Neural progenitor cell (in vitro differentiated cells): ENCODE results near the gene BTBD16.

ENCODE experiments used
- EZH2 ChIP-seq: fragments of 200-600 bp; sonication (generic); IDR thresholded peaks from 2 replicates; pipeline ENCODE4 v1.6.1; 2017; ENCODE audit warnings: antibody characterized with exemption, mild to moderate bottlenecking, moderate library complexity
- TF ChIP-seq, protein P1 (sequence below): fragments of 200-600 bp; sonication (generic); IDR thresholded peaks from 2 replicates; pipeline ENCODE4 v1.5.1; 2017; ENCODE audit warnings: antibody characterized with exemption, mild to moderate bottlenecking

DNA sequence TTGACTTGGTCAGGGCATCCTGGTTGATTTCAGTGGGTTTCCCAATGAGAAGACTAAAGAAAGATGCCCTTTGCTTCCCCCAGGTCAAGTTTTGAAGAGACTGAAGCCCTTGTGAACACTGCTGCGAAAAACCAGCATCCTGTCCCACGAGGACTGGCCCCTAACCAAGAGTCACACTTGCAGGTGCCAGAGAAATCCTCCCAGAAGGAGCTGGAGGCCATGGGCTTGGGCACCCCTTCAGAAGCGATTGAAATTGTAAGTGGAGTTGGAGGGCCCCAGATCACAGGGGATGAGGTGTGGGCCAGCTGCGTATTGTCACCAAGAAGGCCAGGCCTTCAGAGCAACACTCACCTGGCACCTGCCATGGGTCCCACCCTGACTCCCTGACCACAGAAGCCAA is 43.3 kb upstream of the BTBD16 start:
- TF ChIP-seq EZH2, result no peak
- TF ChIP-seq, protein P1, sequence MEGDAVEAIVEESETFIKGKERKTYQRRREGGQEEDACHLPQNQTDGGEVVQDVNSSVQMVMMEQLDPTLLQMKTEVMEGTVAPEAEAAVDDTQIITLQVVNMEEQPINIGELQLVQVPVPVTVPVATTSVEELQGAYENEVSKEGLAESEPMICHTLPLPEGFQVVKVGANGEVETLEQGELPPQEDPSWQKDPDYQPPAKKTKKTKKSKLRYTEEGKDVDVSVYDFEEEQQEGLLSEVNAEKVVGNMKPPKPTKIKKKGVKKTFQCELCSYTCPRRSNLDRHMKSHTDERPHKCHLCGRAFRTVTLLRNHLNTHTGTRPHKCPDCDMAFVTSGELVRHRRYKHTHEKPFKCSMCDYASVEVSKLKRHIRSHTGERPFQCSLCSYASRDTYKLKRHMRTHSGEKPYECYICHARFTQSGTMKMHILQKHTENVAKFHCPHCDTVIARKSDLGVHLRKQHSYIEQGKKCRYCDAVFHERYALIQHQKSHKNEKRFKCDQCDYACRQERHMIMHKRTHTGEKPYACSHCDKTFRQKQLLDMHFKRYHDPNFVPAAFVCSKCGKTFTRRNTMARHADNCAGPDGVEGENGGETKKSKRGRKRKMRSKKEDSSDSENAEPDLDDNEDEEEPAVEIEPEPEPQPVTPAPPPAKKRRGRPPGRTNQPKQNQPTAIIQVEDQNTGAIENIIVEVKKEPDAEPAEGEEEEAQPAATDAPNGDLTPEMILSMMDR, result no peak
